Left hindlimb (tissue), 1 donor: ENCODE measurements around the gene COQ7.

Experiments used
- DNase-seq: peaks from one replicate; pipeline ENCODE4 v3.0.0-alpha.2; 2018

Gene COQ7

GRCh38 chr16:19086322-19087199, 19.1 kb downstream of the COQ7 start:
- peak; percentile 92 for DNase-seq

- no peak for DNase-seq
These were observed 21.0 kb downstream of the COQ7 start for GRCh38 chr16:19088341-19088916.

- DNase-seq = no peak
These were observed 22.1 kb downstream of the COQ7 start for GRCh38 chr16:19089410-19089955.

GRCh38 chr16:19090916-19091315, 23.5 kb downstream of the COQ7 start:
- DNase-seq = no peak

GRCh38 chr16:19092653-19093410, 25.4 kb downstream of the COQ7 start:
- no peak for DNase-seq

- no peak for DNase-seq
These were observed 26.5 kb downstream of the COQ7 start for GRCh38 chr16:19093631-19094541.

- no peak for DNase-seq
These were observed 27.3 kb downstream of the COQ7 start for GRCh38 chr16:19094542-19095365.

GRCh38 chr16:19095654-19096053, 28.2 kb downstream of the COQ7 start:
- no peak for DNase-seq

GRCh38 chr16:19098173-19098572, 30.8 kb downstream of the COQ7 start:
- DNase-seq = no peak

- DNase-seq = no peak
These were observed 34.9 kb downstream of the COQ7 start for GRCh38 chr16:19102187-19102872.

GRCh38 chr16:19104607-19105006, 37.2 kb downstream of the COQ7 start:
- DNase-seq = no peak

- DNase-seq = no peak
These were observed 37.7 kb downstream of the COQ7 start for GRCh38 chr16:19105131-19105530.

GRCh38 chr16:19105891-19106624, 38.6 kb downstream of the COQ7 start:
- DNase-seq = no peak

GRCh38 chr16:19106625-19107020, 39.2 kb downstream of the COQ7 start:
- no peak for DNase-seq

- DNase-seq = no peak
These were observed 41.2 kb downstream of the COQ7 start for GRCh38 chr16:19108409-19109287.

- DNase-seq = no peak
These were observed 41.9 kb downstream of the COQ7 start for GRCh38 chr16:19109288-19109664.

- no peak for DNase-seq
These were observed 43.3 kb downstream of the COQ7 start for GRCh38 chr16:19110537-19111360.

- DNase-seq = no peak
These were observed 44.6 kb downstream of the COQ7 start for GRCh38 chr16:19112099-19112407.
